K562 (cell line): ENCODE data around the gene PEX3. TPM values are rescaled to one million over a fixed set of nuclear protein-coding genes. Genes with fewer than 3 reads are reported as not detected.
A peak's percentile ranks its signal among the peaks of the same experiment; 100 is the strongest.

Source experiments
- ATF2 ChIP-seq: sonication (generic); formaldehyde crosslinking; IDR thresholded peaks from 2 replicates; pipeline ENCODE4 v1.8.1; 2022; ENCODE audit warnings: missing genetic modification reagents
- C11orf30 ChIP-seq: fragments of 450-650 bp; IDR thresholded peaks from 2 replicates; pipeline ENCODE4 v1.6.1; 2016; ENCODE audit warnings: low read depth, mild to moderate bottlenecking
- GATA2 ChIP-seq: sonication (generic); formaldehyde crosslinking; IDR thresholded peaks from 2 replicates; pipeline ENCODE4 v1.4.0; 2020; ENCODE audit warnings: mild to moderate bottlenecking, missing genetic modification reagents
- GMEB1 ChIP-seq: fragments of 250-450 bp; sonication (Bioruptor Pico); IDR thresholded peaks from 2 replicates; pipeline ENCODE4 v1.4.0; 2020; ENCODE audit warnings: mild to moderate bottlenecking
- MAFG ChIP-seq: fragments of 450-650 bp; conservative IDR thresholded peaks from 2 replicates; pipeline ENCODE4 v1.6.1; 2016; ENCODE audit warnings: missing genetic modification characterization, missing compliant biosample characterization
- PHF21A ChIP-seq: fragments of 450-650 bp; IDR thresholded peaks from 2 replicates; pipeline ENCODE4 v1.6.1; 2017; ENCODE audit warnings: low read depth, borderline replicate concordance
- RNF2 ChIP-seq: sonication (generic); IDR thresholded peaks from 2 replicates; pipeline ENCODE4 v1.6.1; 2016
- SMAD2 ChIP-seq: fragments of 150-350 bp; IDR thresholded peaks from 2 replicates; pipeline ENCODE4 v1.6.1; 2014; ENCODE audit warnings: low read depth, mild to moderate bottlenecking, low read length
- TCF7 ChIP-seq: sonication (generic); IDR thresholded peaks from 2 replicates; pipeline ENCODE4 v1.6.1; 2016; ENCODE audit warnings: antibody characterized with exemption, borderline replicate concordance
- TFAM ChIP-seq: fragments of 250-450 bp; sonication (Bioruptor Pico); conservative IDR thresholded peaks from 2 replicates; pipeline ENCODE4 v1.5.0; 2021; ENCODE audit warnings: mild to moderate bottlenecking, moderate library complexity
- TFE3 ChIP-seq: fragments of 450-650 bp; formaldehyde crosslinking; IDR thresholded peaks from 2 replicates; pipeline ENCODE4 v1.4.0; 2020; ENCODE audit warnings: mild to moderate bottlenecking, mixed read lengths
- ZEB2 ChIP-seq: fragments of 450-650 bp; IDR thresholded peaks from 2 replicates; pipeline ENCODE4 v1.6.1; 2016
- ZNF263 ChIP-seq: sonication (generic); formaldehyde crosslinking; IDR thresholded peaks from 2 replicates; pipeline ENCODE4 v1.8.0; 2022; ENCODE audit warnings: mild to moderate bottlenecking, missing genetic modification reagents, borderline replicate concordance
- ZNF395 ChIP-seq: fragments of 200-800 bp; sonication (Bioruptor generic); IDR thresholded peaks from 2 replicates; pipeline ENCODE4 v1.6.1; 2017; ENCODE audit warnings: missing genetic modification characterization, missing compliant biosample characterization
- ZNF41 ChIP-seq: fragments of 250-450 bp; sonication (Bioruptor Pico); conservative IDR thresholded peaks from 2 replicates; pipeline ENCODE4 v1.4.0; 2020; ENCODE audit warnings: mild to moderate bottlenecking
- polyA plus RNA-seq, 8 experiments: library from polyadenylated mRNA; depleted of rRNA in 4 of 8; stranded (reverse) in 5 of 8; unstranded in 3 of 8; fragments of >200 nt; fragmentation: Nextera tagmentation in 2 of 8; fragmentation: Illumina TruSeq in 1 of 8; extraction: Ambion mirVana in 2 of 8; extraction: Trizol in 1 of 8; gene quantifications; 2 replicates each; pipeline versions ENCODE4 v1.2.1 to v1.2.3, GENCODE V29; 2011 to 2014; ENCODE audit warnings: inconsistent platforms in 1 of 8, missing spikeins in 1 of 8
- total RNA-seq, 7 experiments: library from RNA; depleted of rRNA in 6 of 7; stranded (reverse); fragments of >200 nt in 6 of 7; fragmentation: Illumina TruSeq in 2 of 7; extraction: Trizol in 2 of 7; gene quantifications; 2 replicates each; pipeline versions ENCODE4 v1.2.1 to v1.2.3, GENCODE V29; 2011 to 2021; ENCODE audit warnings: low replicate concordance in 1 of 7

PEX3 gene
- total and polyA plus RNA-seq, 9 of the 15 experiments (the other 6 are each of a cell fraction or from before 2014, with no cell fraction given), result 17.3 to 69.6 (median 32.7) TPM

GRCh38 chr6:143402721-143403336 is 47.8 kb upstream of the PEX3 start (continued):
- TF ChIP-seq TFE3 (CRISPR knock-in tag), result no peak
- no peak for TF ChIP-seq TCF7
- no peak for TF ChIP-seq RNF2
- no peak for TF ChIP-seq TFAM
- no peak for TF ChIP-seq ZNF395 (CRISPR knock-in tag)
- TF ChIP-seq C11orf30, result peak; percentile 45; the same call in 1 of the 2 replicates
- TF ChIP-seq SMAD2, result no peak
- no peak for TF ChIP-seq ZEB2
- TF ChIP-seq ZNF263 (CRISPR knock-in tag), result no peak
- TF ChIP-seq GMEB1 (CRISPR knock-in tag), result no peak
- TF ChIP-seq MAFG (tag), result peak; percentile 53; the same call in 1 of the 2 replicates
- no peak for TF ChIP-seq GATA2
- TF ChIP-seq ATF2 (CRISPR knock-in tag), result no peak
- TF ChIP-seq ZNF41, result no peak
- no peak for TF ChIP-seq PHF21A
- TF ChIP-seq, all 486 proteins: peak for 4
